Fibroblast of mammary gland (primary cell): Measurements from ENCODE around the gene SGIP1.

Source experiments
- DNase-seq: peaks from one replicate; pipeline ENCODE4 v3.0.0-alpha.2; 2010; ENCODE audit warnings: low read depth
- H3K4me3 ChIP-seq: 2 replicates; pipeline ENCODE4 v1.5.1; 2011; ENCODE audit warnings: low read depth, mild to moderate bottlenecking, low read length, moderate library complexity; ENCODE audit not compliant: control insufficient read depth
- CTCF ChIP-seq: conservative IDR thresholded peaks from 2 replicates; pipeline ENCODE4 v1.5.1; 2011; ENCODE audit warnings: low read depth, low read length, inconsistent platforms; ENCODE audit not compliant: control insufficient read depth, insufficient read depth

SGIP1 gene

DNA sequence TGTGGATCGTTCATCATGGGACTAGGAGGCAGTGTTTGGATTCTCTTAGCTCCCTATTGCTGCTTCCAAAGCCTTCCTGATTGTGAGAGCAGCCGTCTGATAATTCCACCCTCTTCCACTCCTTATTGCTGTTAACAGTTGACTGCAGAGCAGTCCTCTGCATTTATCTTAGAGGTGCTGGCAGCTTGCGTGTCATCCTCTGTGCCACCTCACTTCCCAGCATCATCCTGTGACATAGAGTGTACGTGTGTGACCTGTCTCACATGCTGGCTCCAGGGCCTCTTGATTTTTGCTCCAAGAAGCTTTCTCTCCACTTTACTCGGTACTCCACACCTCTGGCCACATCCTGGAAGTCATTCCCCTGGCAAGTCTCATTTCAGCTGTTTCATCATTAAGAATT is 165.3 kb downstream of the SGIP1 start:
- DNase-seq, result peak; percentile 17
- no peak for TF ChIP-seq CTCF
- no peak overlapping the region for H3K4me3 ChIP-seq

DNA sequence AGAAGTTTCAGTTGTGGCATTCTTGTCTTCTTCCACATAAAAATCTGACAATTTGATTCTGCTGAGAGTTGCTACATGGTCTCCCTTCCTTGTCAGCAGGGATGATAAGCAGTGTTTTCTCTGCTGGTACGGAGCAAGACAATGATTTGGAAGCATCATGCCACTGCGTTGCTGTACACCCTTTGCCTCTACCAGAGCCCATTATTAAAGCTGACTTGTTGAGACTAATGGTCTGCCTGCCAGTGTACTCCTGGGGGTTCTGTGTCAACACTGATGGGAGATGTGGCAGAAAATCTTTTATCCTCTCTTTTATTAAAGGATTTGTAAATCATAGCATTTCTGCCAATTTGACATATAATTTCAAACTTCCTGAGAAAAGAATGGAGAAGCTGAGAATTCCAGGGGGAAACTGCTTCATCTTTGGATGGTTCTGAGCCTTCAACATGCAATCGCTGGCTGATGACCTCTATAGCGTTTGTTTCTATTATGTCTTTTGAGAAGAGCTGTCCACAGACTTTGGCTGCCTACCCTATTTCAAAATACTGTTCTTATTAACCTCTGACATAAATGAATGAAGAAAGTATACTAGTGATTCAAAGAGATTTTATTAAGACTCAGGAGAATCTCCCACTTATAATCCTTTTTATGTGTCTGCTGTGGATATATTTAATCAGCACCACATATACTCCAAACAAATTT is 170.4 kb downstream of the SGIP1 start:
- DNase-seq, result peak; percentile 77
- no peak for TF ChIP-seq CTCF
- no peak overlapping the region for H3K4me3 ChIP-seq

DNA sequence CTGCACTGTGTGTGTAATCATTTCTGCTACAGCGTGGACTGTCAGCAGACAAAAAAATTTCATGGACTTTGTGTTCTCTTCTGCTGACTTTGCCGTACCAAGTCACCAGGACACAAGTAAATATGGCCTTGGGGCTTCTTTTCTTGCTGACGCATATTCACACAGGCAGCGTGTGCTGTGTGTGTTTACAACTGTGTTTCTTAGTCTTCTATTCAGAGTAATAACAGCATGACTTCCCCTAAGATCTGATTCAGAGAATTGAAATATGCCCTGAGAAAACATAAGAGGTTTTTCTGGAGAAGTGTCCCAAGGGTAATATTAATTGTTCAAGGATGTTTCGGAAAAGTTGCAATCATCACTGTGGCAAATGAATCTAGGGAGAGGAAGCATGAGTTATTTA is 171.2 kb downstream of the SGIP1 start:
- H3K4me3 ChIP-seq, result no peak overlapping the region
- no peak for TF ChIP-seq CTCF
- DNase-seq, result peak; percentile 94

DNA sequence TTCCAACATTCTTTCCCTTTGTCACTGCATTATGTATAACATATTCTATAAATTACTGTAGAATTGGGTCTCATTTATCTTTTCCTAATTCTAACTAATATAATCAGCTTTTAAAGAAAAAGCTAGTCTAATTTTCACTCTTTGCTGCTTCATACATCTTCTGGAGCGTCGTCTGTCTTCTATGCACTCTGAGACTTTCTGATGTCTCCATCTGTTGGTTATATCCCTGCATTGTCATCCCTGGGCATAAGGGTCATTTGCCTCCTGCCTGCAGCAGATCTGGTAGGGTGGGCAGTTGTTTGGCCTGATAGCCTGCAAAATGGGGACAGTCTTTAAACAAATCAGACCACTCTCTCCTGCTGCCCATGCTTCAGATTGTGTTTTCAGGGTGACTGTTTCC is 177.5 kb downstream of the SGIP1 start:
- H3K4me3 ChIP-seq, result no peak overlapping the region
- DNase-seq, result peak; percentile 34
- peak; percentile 29 for TF ChIP-seq CTCF

GRCh38 chr1:66712839-66713238 is 178.9 kb downstream of the SGIP1 start:
- DNase-seq, result no peak
- H3K4me3 ChIP-seq, result no peak overlapping the region
- TF ChIP-seq CTCF, result no peak

DNA sequence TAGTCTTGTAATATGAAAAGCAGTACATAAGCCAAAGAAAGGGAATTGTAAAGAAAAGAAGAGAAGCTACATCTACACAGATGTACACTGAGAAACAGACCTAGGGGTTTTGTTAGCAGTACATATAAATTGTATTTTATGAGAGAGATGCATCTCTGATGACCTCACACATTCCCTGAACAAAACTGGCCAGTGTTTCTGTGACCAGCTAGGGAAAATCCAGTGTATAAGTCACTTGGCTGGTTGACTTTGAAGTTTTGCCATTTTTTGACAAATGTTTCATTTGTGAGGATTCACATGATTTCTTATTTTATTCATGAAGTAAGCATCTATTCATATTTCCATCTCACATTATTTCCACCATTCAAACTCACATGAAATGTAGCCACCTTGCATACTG is 190.0 kb downstream of the SGIP1 start:
- TF ChIP-seq CTCF, result no peak
- DNase-seq, result peak; percentile 27
- H3K4me3 ChIP-seq, result no peak overlapping the region
